ENCODE data around the gene KCNT2.
A peak's percentile ranks its signal among the peaks of the same experiment; 100 is the strongest.
"Not testable (repeated sequence)": the region's sequence is repeated elsewhere in the genome, so short reads cannot be mapped to it uniquely, and the experiment has no call there.

The KCNT2 gene

GRCh38 chr1:196513821-196514220 is 94.4 kb downstream of the KCNT2 start:
- DNase-seq (ENCODE audit: low read depth), result no peak

GRCh38 chr1:196510451-196510850 is 97.8 kb downstream of the KCNT2 start:
- DNase-seq (ENCODE audit: low read depth), result no peak

- not testable (repeated sequence) for DNase-seq (ENCODE audit: low read depth)
Observed at GRCh38 chr1:196504224-196504623, 104.0 kb downstream of the KCNT2 start.

GRCh38 chr1:196502437-196502836 is 105.8 kb downstream of the KCNT2 start:
- no peak for DNase-seq (ENCODE audit: low read depth)

GRCh38 chr1:196501760-196502428 is 106.3 kb downstream of the KCNT2 start:
- DNase-seq (ENCODE audit: low read depth), result no peak

GRCh38 chr1:196497817-196498216 is 110.4 kb downstream of the KCNT2 start:
- DNase-seq (ENCODE audit: low read depth), result no peak

- no peak for DNase-seq (ENCODE audit: low read depth)
Observed at GRCh38 chr1:196494766-196495165, 113.5 kb downstream of the KCNT2 start.

GRCh38 chr1:196493881-196494280 is 114.4 kb downstream of the KCNT2 start:
- no peak for DNase-seq (ENCODE audit: low read depth)

GRCh38 chr1:196488579-196488978 is 119.7 kb downstream of the KCNT2 start:
- no peak for DNase-seq (ENCODE audit: low read depth)

- no peak for DNase-seq (ENCODE audit: low read depth)
Observed at GRCh38 chr1:196486346-196486745, 121.9 kb downstream of the KCNT2 start.

GRCh38 chr1:196481616-196482015 is 126.6 kb downstream of the KCNT2 start:
- DNase-seq (ENCODE audit: low read depth), result no peak

- DNase-seq (ENCODE audit: low read depth), result no peak
Observed at GRCh38 chr1:196477262-196477661, 131.0 kb downstream of the KCNT2 start.

GRCh38 chr1:196467230-196467925 is 140.9 kb downstream of the KCNT2 start:
- DNase-seq (ENCODE audit: low read depth), result no peak

- peak; percentile 57 for DNase-seq (ENCODE audit: low read depth)
Observed at GRCh38 chr1:196466654-196467053, 141.6 kb downstream of the KCNT2 start.

- no peak for DNase-seq (ENCODE audit: low read depth)
Observed at GRCh38 chr1:196466166-196466565, 142.1 kb downstream of the KCNT2 start.

GRCh38 chr1:196464480-196464941 is 143.7 kb downstream of the KCNT2 start:
- DNase-seq (ENCODE audit: low read depth), result no peak

- no peak for DNase-seq (ENCODE audit: low read depth)
Observed at GRCh38 chr1:196462086-196462485, 146.2 kb downstream of the KCNT2 start.

GRCh38 chr1:196461521-196461920 is 146.7 kb downstream of the KCNT2 start:
- DNase-seq (ENCODE audit: low read depth), result no peak

GRCh38 chr1:196459383-196459782 is 148.9 kb downstream of the KCNT2 start:
- no peak for DNase-seq (ENCODE audit: low read depth)

- DNase-seq (ENCODE audit: low read depth), result no peak
Observed at GRCh38 chr1:196454792-196455191, 153.4 kb downstream of the KCNT2 start.

GRCh38 chr1:196451103-196451502 is 157.1 kb downstream of the KCNT2 start:
- DNase-seq (ENCODE audit: low read depth), result no peak

- DNase-seq (ENCODE audit: low read depth), result no peak
Observed at GRCh38 chr1:196450143-196451095, 157.8 kb downstream of the KCNT2 start.

All from HS-27A (cell line).